ENCODE measurements around the gene ELOVL5.

The ELOVL5 gene

DNA sequence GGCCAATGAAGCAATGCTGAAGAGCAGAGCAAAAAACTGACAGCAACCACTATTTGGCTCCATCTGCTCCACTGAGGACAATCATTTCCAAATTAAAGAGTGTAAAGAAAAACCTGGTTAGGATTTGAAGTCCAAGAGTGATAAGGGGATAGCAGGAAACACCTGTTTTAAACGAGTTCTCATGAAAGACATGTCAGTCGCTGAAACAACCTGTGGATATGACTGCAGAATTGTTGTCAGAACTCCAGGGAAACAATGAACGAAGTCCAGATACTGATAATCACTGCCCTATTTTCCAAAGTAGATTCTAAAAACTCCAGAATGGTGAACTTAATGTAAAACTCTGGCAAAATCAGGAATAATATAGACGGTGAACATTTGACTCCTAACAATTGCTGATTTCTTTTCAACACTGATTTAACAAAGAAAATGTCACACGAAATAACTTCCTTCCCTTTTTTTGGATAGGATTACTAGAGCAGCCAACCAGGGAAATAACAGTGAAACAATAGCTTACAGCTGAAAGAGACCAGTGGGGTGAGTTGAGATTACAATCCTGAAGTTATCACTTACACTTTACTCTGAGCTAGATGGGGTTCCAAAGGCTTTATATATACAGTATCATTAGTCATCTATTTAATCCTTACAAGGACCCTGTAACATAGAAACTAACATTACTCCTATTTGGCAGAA is 83.7 kb downstream of the ELOVL5 start:
- Histone ChIP-seq H3K4me3 (ENCODE audit: insufficient read depth, low read length, poor library complexity, severe bottlenecking) (no peak overlapping the region), H3K9me2 (replicated peaks; ENCODE audit: insufficient read depth, low read length) (no peaks in the 10 kb centered on the region), H3K27ac (ENCODE audit: low read depth, low read length) (no peak overlapping the region), H3K4me2 (ENCODE audit: low read depth, low read length, poor library complexity, severe bottlenecking) (no peak overlapping the region), H3K27me3 (ENCODE audit: low read length) (no peaks in the 10 kb centered on the region), H3K79me2 (ENCODE audit: insufficient read depth, low read length) (no peaks in the 10 kb centered on the region), H2AFZ (ENCODE audit: low read depth, low read length, severe bottlenecking) (no peak overlapping the region), H4K20me1 (ENCODE audit: low read depth, low read length) (no peaks in the 10 kb centered on the region), H3K9me3 (ENCODE audit: insufficient read depth, low read length) (no peaks in the 10 kb centered on the region), H3F3A (ENCODE audit: insufficient read depth) (no peaks in the 10 kb centered on the region), H3K9ac (ENCODE audit: low read length) (no peak overlapping the region), H3K36me3 (ENCODE audit: low read length) (peaks cover 63% of the 10 kb centered on the region)
- TF ChIP-seq CTCF (IDR thresholded peaks at IDR 0.05; ENCODE audit: insufficient read depth, low read length, poor library complexity, severe bottlenecking): no peak
- no peak for TF ChIP-seq EZH2phosphoT487 (conservative IDR thresholded peaks at IDR 0.05; ENCODE audit: low read length)

DNA sequence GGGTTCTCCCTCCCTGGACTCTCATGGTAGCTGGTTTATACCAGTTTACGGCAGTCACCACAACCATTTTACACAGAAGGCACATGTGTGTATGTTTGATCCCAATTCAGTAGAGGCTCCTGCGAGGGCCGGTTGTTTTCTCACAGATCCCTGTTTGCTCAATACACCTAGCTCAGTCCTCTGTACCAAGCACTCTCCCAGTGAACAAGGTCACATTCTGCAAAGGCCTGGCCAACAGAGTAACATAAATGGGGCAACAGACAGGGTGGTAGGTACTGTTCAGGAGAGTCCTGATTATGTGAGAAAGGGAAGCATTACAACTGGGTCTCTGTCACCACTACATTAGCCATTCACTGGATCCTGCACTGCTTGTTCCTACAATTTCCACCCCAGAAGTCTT is 84.4 kb downstream of the ELOVL5 start:
- Histone ChIP-seq H3K79me2 (ENCODE audit: insufficient read depth, low read length) (no peaks in the 10 kb centered on the region), H3K27me3 (ENCODE audit: low read length) (no peaks in the 10 kb centered on the region), H3K27ac (ENCODE audit: low read depth, low read length) (no peak overlapping the region), H3K4me2 (ENCODE audit: low read depth, low read length, poor library complexity, severe bottlenecking) (no peak overlapping the region), H3K9me3 (ENCODE audit: insufficient read depth, low read length) (no peaks in the 10 kb centered on the region), H3K9me2 (replicated peaks; ENCODE audit: insufficient read depth, low read length) (no peaks in the 10 kb centered on the region), H2AFZ (ENCODE audit: low read depth, low read length, severe bottlenecking) (no peak overlapping the region), H3K36me3 (ENCODE audit: low read length) (peaks cover 66% of the 10 kb centered on the region), H4K20me1 (ENCODE audit: low read depth, low read length) (no peaks in the 10 kb centered on the region), H3F3A (ENCODE audit: insufficient read depth) (no peaks in the 10 kb centered on the region), H3K4me3 (ENCODE audit: insufficient read depth, low read length, poor library complexity, severe bottlenecking) (no peak overlapping the region), H3K9ac (ENCODE audit: low read length) (no peak overlapping the region)
- TF ChIP-seq CTCF (IDR thresholded peaks at IDR 0.05; ENCODE audit: insufficient read depth, low read length, poor library complexity, severe bottlenecking) (no peak), EZH2phosphoT487 (conservative IDR thresholded peaks at IDR 0.05; ENCODE audit: low read length) (no peak)

DNA sequence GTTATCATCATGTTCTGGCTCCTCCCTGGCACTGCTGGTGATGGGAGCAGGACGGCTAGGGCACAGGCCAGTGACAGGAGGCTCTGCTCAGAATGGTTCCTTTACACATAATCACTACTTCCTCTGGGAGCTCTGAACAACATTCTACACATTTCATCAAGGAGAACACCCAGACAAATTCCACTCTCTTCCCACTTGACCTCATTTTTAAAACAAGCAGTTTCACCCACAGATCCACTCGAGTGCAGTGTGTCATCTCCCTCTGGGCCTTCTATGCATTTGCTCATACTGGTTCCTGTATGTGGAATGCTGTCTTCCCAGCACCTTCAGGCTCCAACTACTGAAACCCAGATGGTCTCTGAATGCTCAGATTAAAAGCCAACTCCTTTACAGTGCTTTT is 84.8 kb downstream of the ELOVL5 start:
- Histone ChIP-seq H3F3A (ENCODE audit: insufficient read depth) (no peaks in the 10 kb centered on the region), H3K36me3 (ENCODE audit: low read length) (peaks cover 64% of the 10 kb centered on the region), H3K9me3 (ENCODE audit: insufficient read depth, low read length) (no peaks in the 10 kb centered on the region), H3K27me3 (ENCODE audit: low read length) (no peaks in the 10 kb centered on the region), H3K9me2 (replicated peaks; ENCODE audit: insufficient read depth, low read length) (no peaks in the 10 kb centered on the region), H3K4me2 (ENCODE audit: low read depth, low read length, poor library complexity, severe bottlenecking) (no peak overlapping the region), H3K27ac (ENCODE audit: low read depth, low read length) (no peak overlapping the region), H2AFZ (ENCODE audit: low read depth, low read length, severe bottlenecking) (no peak overlapping the region), H3K4me3 (ENCODE audit: insufficient read depth, low read length, poor library complexity, severe bottlenecking) (no peak overlapping the region), H4K20me1 (ENCODE audit: low read depth, low read length) (no peaks in the 10 kb centered on the region), H3K9ac (ENCODE audit: low read length) (no peak overlapping the region), H3K79me2 (ENCODE audit: insufficient read depth, low read length) (no peaks in the 10 kb centered on the region)
- TF ChIP-seq CTCF (IDR thresholded peaks at IDR 0.05; ENCODE audit: insufficient read depth, low read length, poor library complexity, severe bottlenecking): no peak
- no peak for TF ChIP-seq EZH2phosphoT487 (conservative IDR thresholded peaks at IDR 0.05; ENCODE audit: low read length)

Data from SU-DHL-6 (cell line).